K562 (cell line): ENCODE data around the gene RPL27. TPM values are rescaled to one million over a fixed set of nuclear protein-coding genes. Genes with fewer than 3 reads are reported as not detected.
A peak's percentile ranks its signal among the peaks of the same experiment; 100 is the strongest.

ENCODE experiments used
- ASH1L ChIP-seq: fragments of 450-650 bp; IDR thresholded peaks from 2 replicates; pipeline ENCODE4 v1.6.1; 2018; ENCODE audit warnings: borderline replicate concordance, mild to moderate bottlenecking, low read depth; ENCODE audit not compliant: partially characterized antibody
- ATF7 ChIP-seq: fragments of 450-650 bp; IDR thresholded peaks from 2 replicates; pipeline ENCODE4 v1.7.1; 2014; ENCODE audit warnings: mild to moderate bottlenecking, moderate library complexity
- BMI1 ChIP-seq: fragments of 150-350 bp; IDR thresholded peaks from 2 replicates; pipeline ENCODE4 v1.6.1; 2014; ENCODE audit warnings: low read length
- CREBBP ChIP-seq: IDR thresholded peaks from one replicate; pipeline ENCODE4 v1.6.1; 2012; ENCODE audit warnings: low read depth, mild to moderate bottlenecking, control low read depth, inconsistent platforms, low read length
- ETS1 ChIP-seq: conservative IDR thresholded peaks from 2 replicates; pipeline ENCODE4 v1.6.1; 2011; ENCODE audit warnings: low read depth, mild to moderate bottlenecking, low read length; ENCODE audit not compliant: control insufficient read depth
- ETV5 ChIP-seq: sonication (generic); formaldehyde crosslinking; IDR thresholded peaks from 2 replicates; pipeline ENCODE4 v1.4.0; 2020; ENCODE audit warnings: low read depth, mild to moderate bottlenecking, missing genetic modification reagents
- GABPB2 ChIP-seq: fragments of 250-450 bp; sonication (Bioruptor Pico); conservative IDR thresholded peaks from 2 replicates; pipeline ENCODE4 v1.5.1; 2021; ENCODE audit warnings: mild to moderate bottlenecking
- GATAD2B ChIP-seq: fragments of 450-650 bp; IDR thresholded peaks from 2 replicates; pipeline ENCODE4 v1.6.1; 2017; ENCODE audit warnings: mild to moderate bottlenecking, borderline replicate concordance
- HIVEP1 ChIP-seq: fragments of 250-450 bp; sonication (Bioruptor Pico); IDR thresholded peaks from 2 replicates; pipeline ENCODE4 v1.4.0; 2020; ENCODE audit warnings: mild to moderate bottlenecking
- HNRNPLL ChIP-seq: fragments of 200-400 bp; formaldehyde crosslinking; IDR thresholded peaks from 2 replicates; pipeline ENCODE4 v1.6.1; 2017; ENCODE audit warnings: low read length, low read depth, mild to moderate bottlenecking; ENCODE audit not compliant: poor library complexity, severe bottlenecking
- IRF2 ChIP-seq: sonication (generic); formaldehyde crosslinking; IDR thresholded peaks from 2 replicates; pipeline ENCODE4 v1.8.1; 2022; ENCODE audit warnings: mild to moderate bottlenecking, missing genetic modification reagents
- KAT8 ChIP-seq: fragments of 450-650 bp; IDR thresholded peaks from 2 replicates; pipeline ENCODE4 v1.6.1; 2016; ENCODE audit warnings: low read depth, mild to moderate bottlenecking
- MCM2 ChIP-seq: fragments of 450-650 bp; IDR thresholded peaks from 2 replicates; pipeline ENCODE4 v1.6.1; 2017; ENCODE audit warnings: low read depth, mild to moderate bottlenecking
- MYBL2 ChIP-seq, 2 experiments: fragments of 450-650 bp in 1 of 2; sonication (generic) in 1 of 2; formaldehyde crosslinking in 1 of 2; IDR thresholded peaks; 2 replicates each; pipeline versions ENCODE4 v1.6.1 to v1.8.1; 2017 to 2022; ENCODE audit warnings: borderline replicate concordance in 1 of 2, inconsistent platforms in 1 of 2, low read depth in 1 of 2, mild to moderate bottlenecking in 1 of 2, missing genetic modification reagents in 1 of 2, moderate library complexity in 1 of 2
- PHTF2 ChIP-seq: fragments of 250-450 bp; sonication (Bioruptor Pico); IDR thresholded peaks from 2 replicates; pipeline ENCODE4 v1.5.0; 2021; ENCODE audit warnings: mild to moderate bottlenecking
- POLR2AphosphoS2 ChIP-seq: IDR thresholded peaks from 2 replicates; pipeline ENCODE4 v1.6.1; 2012; ENCODE audit warnings: low read length, improper control_type of control experiment
- SOX6 ChIP-seq: fragments of 450-650 bp; IDR thresholded peaks from 2 replicates; pipeline ENCODE4 v1.6.1; 2014; ENCODE audit warnings: mild to moderate bottlenecking
- SRSF7 ChIP-seq: fragments of 200-400 bp; formaldehyde crosslinking; optimal IDR thresholded peaks from 2 replicates; pipeline ENCODE3; 2017; ENCODE audit warnings: mild to moderate bottlenecking, low read depth, low read length
- THAP12 ChIP-seq: fragments of 250-450 bp; sonication (Bioruptor Pico); IDR thresholded peaks from 2 replicates; pipeline ENCODE4 v1.9.0; 2021; ENCODE audit warnings: mild to moderate bottlenecking, inconsistent platforms
- ZKSCAN1 ChIP-seq: fragments of 150-350 bp; IDR thresholded peaks from 2 replicates; pipeline ENCODE4 v1.6.1; 2016; ENCODE audit warnings: low read depth, low read length
- ZKSCAN3 ChIP-seq: fragments of 250-450 bp; sonication (Bioruptor Pico); IDR thresholded peaks from 2 replicates; pipeline ENCODE4 v1.4.0; 2020
- ZNF146 ChIP-seq: IDR thresholded peaks from one replicate; pipeline ENCODE4 v1.6.1; 2018; ENCODE audit warnings: missing compliant biosample characterization; ENCODE audit not compliant: unreplicated experiment
- ZNF239 ChIP-seq: fragments of 250-450 bp; sonication (Bioruptor Pico); IDR thresholded peaks from 2 replicates; pipeline ENCODE4 v1.4.0; 2020; ENCODE audit warnings: mild to moderate bottlenecking
- ZNF384 ChIP-seq: IDR thresholded peaks from 2 replicates; pipeline ENCODE4 v1.6.1; 2012; ENCODE audit warnings: low read depth, low read length, improper control_type of control experiment
- ZNF586 ChIP-seq: fragments of 450-650 bp; formaldehyde crosslinking; conservative IDR thresholded peaks from 2 replicates; pipeline ENCODE4 v1.4.0; 2020; ENCODE audit warnings: mild to moderate bottlenecking, moderate library complexity
- polyA plus RNA-seq, 8 experiments: library from polyadenylated mRNA; depleted of rRNA in 4 of 8; stranded (reverse) in 5 of 8; unstranded in 3 of 8; fragments of >200 nt; fragmentation: Nextera tagmentation in 2 of 8; fragmentation: Illumina TruSeq in 1 of 8; extraction: Ambion mirVana in 2 of 8; extraction: Trizol in 1 of 8; gene quantifications; 2 replicates each; pipeline versions ENCODE4 v1.2.1 to v1.2.3, GENCODE V29; 2011 to 2014; ENCODE audit warnings: inconsistent platforms in 1 of 8, missing spikeins in 1 of 8
- total RNA-seq, 7 experiments: library from RNA; depleted of rRNA in 6 of 7; stranded (reverse); fragments of >200 nt in 6 of 7; fragmentation: Illumina TruSeq in 2 of 7; extraction: Trizol in 2 of 7; gene quantifications; 2 replicates each; pipeline versions ENCODE4 v1.2.1 to v1.2.3, GENCODE V29; 2011 to 2021; ENCODE audit warnings: low replicate concordance in 1 of 7
- TF ChIP-seq, protein P1 (sequence below): sonication (generic); formaldehyde crosslinking; IDR thresholded peaks from 2 replicates; pipeline ENCODE4 v1.8.0; 2022; ENCODE audit warnings: missing genetic modification reagents, mild to moderate bottlenecking, borderline replicate concordance

The RPL27 gene
- total and polyA plus RNA-seq, 9 of the 15 experiments (the other 6 are each of a cell fraction or from before 2014, with no cell fraction given), result 1,539 to 6,155 (median 3,710) TPM

- TF ChIP-seq POLR2AphosphoS2 (no peak), SOX6 (peak; percentile 55), ETS1 (no peak), ZNF239 (CRISPR knock-in tag) (no peak), MYBL2 (IDR thresholded peaks at IDR 0.05; ENCODE audit: low read depth) (no peak), MYBL2 (CRISPR knock-in tag; IDR thresholded peaks at IDR 0.05; ENCODE audit: borderline replicate concordance) (no peak), ETV5 (CRISPR knock-in tag) (no peak), ASH1L (no peak), ATF7 (peak; percentile 99), PHTF2 (CRISPR knock-in tag) (no peak), ZNF586 (no peak), GABPB2 (no peak), HNRNPLL (peak; percentile 49), ZKSCAN1 (no peak), KAT8 (no peak), ZKSCAN3 (CRISPR knock-in tag) (no peak), BMI1 (peak; percentile 93), CREBBP (no peak), ZNF384 (0 out of 2 replicates have a peak, but pooled peaks have one; percentile 23), THAP12 (CRISPR knock-in tag) (no peak), ZNF146 (CRISPR knock-in tag) (no peak), GATAD2B (no peak; the same call in 1 of the 2 replicates), MCM2 (no peak), SRSF7 (no peak), IRF2 (CRISPR knock-in tag) (no peak), HIVEP1 (CRISPR knock-in tag) (no peak)
- TF ChIP-seq, protein P1, sequence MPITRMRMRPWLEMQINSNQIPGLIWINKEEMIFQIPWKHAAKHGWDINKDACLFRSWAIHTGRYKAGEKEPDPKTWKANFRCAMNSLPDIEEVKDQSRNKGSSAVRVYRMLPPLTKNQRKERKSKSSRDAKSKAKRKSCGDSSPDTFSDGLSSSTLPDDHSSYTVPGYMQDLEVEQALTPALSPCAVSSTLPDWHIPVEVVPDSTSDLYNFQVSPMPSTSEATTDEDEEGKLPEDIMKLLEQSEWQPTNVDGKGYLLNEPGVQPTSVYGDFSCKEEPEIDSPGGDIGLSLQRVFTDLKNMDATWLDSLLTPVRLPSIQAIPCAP (CRISPR knock-in tag), result no peak
Observed at GRCh38 chr17:43024407-43025289, 26.4 kb downstream of the RPL27 start, which contains the start of gene RND2 (continued).
